Measurements from ENCODE around the gene CELSR1.
A peak's percentile ranks its signal among the peaks of the same experiment; 100 is the strongest.

CELSR1 gene

GRCh38 chr22:46336119-46337078, 201.0 kb downstream of the CELSR1 start:
- H3K27ac ChIP-seq: peak overlapping the region; percentile 86 to 92
- peak overlapping the region; percentile 98 for H3K4me3 ChIP-seq
- TF ChIP-seq CTCF (IDR thresholded peaks at IDR 0.05): no peak
- no peak for DNase-seq (ENCODE audit: low spot score)

DNA sequence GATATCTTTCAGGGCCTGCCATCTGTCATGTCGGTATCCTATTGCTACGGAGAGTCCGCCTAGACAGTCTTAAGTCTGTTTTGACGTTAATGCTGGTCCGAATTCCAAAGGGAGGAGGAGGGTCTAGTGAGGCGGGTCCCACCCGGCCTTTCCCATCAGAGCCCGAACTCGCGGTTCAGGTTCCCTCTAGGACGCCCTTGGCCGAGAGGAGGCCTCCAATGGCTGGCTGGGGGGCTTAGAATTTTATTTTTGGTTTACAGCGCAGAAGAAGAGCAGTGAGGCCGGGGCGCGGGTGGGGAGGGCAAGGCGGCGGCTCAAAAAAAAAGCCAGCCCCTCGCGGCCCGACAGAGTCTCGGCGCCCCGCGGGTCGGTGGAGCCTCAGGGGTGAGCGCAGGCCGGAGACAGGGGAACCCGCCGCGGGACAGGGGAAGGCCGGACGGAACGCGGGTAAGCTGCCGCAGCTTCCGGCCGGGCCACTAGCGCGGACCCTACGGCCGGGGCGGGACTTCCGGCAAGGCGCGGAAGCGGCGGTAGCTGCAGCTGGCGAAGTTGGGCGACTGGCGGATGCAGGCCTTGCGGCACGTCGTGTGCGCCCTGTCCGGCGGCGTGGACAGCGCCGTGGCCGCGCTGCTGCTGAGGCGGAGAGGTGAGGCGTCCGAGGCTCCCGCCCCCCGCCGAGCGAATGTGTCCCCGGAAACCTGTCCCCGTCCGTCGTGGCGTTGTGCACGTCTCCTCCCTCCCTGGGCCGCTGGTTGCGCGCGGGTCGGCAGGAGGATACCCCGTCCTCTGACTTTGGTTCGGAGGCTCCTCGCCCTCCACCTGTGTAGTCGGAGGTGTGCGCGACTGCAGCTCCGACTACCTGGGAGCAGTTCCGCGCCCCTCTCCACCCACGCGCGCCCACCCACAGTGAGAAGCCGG, 202.0 kb downstream of the CELSR1 start, which contains the start of gene TRMU:
Gene TRMU, plus strand, starts transcription at position 514 of the 918 bp plus-strand sequence. Its CDS starts 51 bp downstream, at position 565.
- DNase-seq (ENCODE audit: low spot score): peak; percentile 86
- peak within 1 kb of the TSS; percentile 98 for H3K4me3 ChIP-seq
- peak within 1 kb of the TSS; percentile 86 to 92 for H3K27ac ChIP-seq
- TF ChIP-seq CTCF (IDR thresholded peaks at IDR 0.05): no peak

DNA sequence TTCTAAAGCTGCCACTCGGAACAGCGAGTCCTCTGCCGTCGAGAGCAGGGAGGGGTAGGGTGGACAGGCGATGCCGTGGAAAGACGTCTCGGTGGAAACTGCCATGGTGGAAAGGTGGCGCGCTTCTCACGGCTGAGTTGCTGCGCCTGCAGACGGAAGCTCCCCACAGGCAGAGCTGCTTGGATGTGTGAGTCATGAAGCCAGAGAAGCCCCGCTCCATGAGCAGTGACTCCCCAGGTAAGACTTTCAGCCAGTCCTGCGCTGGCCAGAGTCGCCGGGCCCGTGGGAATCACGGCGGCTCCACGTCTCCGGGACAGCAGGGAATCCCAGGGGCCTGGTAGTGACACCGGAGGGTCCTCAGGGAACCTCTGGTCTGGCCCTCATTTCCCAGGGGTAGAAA, 205.9 kb downstream of the CELSR1 start:
- no peak for TF ChIP-seq CTCF (IDR thresholded peaks at IDR 0.05)
- DNase-seq (ENCODE audit: low spot score): no peak
- Histone ChIP-seq H3K27ac (no peak overlapping the region), H3K4me3 (no peak overlapping the region)

DNA sequence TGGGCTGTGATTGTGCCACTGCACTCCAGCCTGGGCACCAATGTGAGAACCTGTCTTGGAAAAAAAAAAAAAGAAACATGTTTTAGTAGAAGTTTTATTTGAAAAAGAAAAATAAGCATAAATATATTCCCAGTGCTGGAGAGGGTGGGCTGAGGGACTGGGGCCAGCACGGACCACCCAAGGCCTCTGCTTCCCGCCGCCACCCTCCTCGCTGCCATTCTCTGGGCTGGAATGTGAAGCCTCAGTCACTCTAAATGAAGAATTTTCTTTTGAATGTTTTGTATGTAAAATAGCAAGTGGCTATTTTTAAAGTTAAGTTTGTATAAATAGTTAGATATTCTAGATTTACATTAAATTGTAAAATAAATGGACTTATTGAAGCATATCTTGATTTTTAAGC, 207.0 kb downstream of the CELSR1 start:
- DNase-seq (ENCODE audit: low spot score): no peak
- no peak overlapping the region for H3K27ac ChIP-seq
- TF ChIP-seq CTCF (IDR thresholded peaks at IDR 0.05): no peak
- H3K4me3 ChIP-seq: no peak overlapping the region

DNA sequence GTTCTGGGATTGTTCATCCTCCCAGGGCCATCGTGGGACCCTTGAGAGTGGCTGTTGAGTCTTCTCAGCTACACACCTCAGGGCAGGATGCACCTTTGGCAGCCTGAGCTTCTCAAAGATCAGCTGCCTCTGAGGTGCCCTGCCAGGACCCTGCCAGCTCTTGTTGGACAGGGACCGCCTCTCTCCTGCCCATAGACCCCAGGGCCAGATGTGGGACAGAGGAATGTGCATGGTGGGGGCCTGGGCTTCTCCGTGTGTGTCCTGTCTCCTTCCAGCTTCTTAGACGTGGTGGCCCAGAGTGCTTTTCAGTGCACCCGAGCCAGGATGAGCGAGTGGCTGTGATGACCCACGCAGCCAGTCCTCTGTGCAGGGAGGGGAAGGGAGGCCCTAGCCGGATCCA, 207.8 kb downstream of the CELSR1 start:
- no peak for TF ChIP-seq CTCF (IDR thresholded peaks at IDR 0.05)
- no peak overlapping the region for H3K27ac ChIP-seq
- DNase-seq (ENCODE audit: low spot score): no peak
- no peak overlapping the region for H3K4me3 ChIP-seq

DNA sequence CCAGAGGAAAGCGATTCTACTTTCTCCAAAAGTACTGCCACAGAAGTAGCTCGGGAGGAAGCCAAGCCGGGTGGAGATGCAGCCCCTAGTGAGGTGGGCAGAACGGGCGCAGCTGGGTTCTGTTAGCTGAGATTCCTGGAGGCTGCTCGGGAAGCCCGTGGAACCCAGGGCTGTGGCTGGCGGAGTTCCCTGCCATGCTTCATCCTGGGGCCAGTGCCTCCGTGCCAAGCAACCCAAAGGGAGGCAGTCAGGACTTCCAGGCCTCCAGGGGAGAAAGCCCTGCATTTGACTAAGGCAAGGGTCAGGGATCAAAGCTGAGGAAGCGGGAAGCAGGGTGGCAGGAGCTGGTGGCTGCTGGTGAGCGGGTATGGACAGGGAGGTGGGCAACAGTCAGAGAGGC, 208.6 kb downstream of the CELSR1 start:
- TF ChIP-seq CTCF (IDR thresholded peaks at IDR 0.05): no peak
- H3K4me3 ChIP-seq: no peak overlapping the region
- H3K27ac ChIP-seq: no peak overlapping the region
- no peak for DNase-seq (ENCODE audit: low spot score)

All from coronary artery (tissue), 2 donors.